H1 (cell line): Measurements from ENCODE around the gene DMGDH. TPM values are rescaled to one million over a fixed set of nuclear protein-coding genes. Genes with fewer than 3 reads are reported as not detected.

Experiments
- CTCF ChIA-PET: fragments of 300-600 bp; sonication (Branson Sonifier 250); formaldehyde crosslinking; loops from one replicate; lab custom pipeline; 2021; ENCODE audit not compliant: partially characterized antibody; lab: Charles Lee
- POLR2A ChIA-PET: fragments of 300-600 bp; sonication (Branson Sonifier 250); formaldehyde crosslinking; loops from one replicate; lab custom pipeline; 2021; ENCODE audit warnings: inconsistent platforms; ENCODE audit not compliant: partially characterized antibody; lab: Charles Lee
- DNase-seq, 2 experiments: peaks; one replicate each; pipeline versions ENCODE4 v3.0.0 to v3.0.0-alpha.2; 2010 to 2022; ENCODE audit warnings: low spot score in 2 of 2, low read depth in 1 of 2, mixed read lengths in 1 of 2
- FAIRE-seq: peaks from 2 replicates; lab custom pipeline; 2011; peaks lifted over from hg19 to GRCh38; lab: Jason Lieb, UNC
- H2AFZ ChIP-seq: 2 replicates; pipeline ENCODE4 v1.8.1; 2012; ENCODE audit warnings: low read length, inconsistent platforms
- H2AK5ac ChIP-seq: 2 replicates; pipeline ENCODE4 v1.6.1; 2013; ENCODE audit warnings: low read depth, low read length
- H2BK120ac ChIP-seq: replicated peaks from 2 replicates; pipeline ENCODE3; 2013; ENCODE audit warnings: low read depth, low read length, inconsistent platforms
- H2BK12ac ChIP-seq: 2 replicates; pipeline ENCODE4 v1.6.1; 2013; ENCODE audit warnings: low read depth, low read length
- H2BK15ac ChIP-seq: 2 replicates; pipeline ENCODE4 v1.6.1; 2013; ENCODE audit warnings: low read length
- H2BK20ac ChIP-seq: 2 replicates; pipeline ENCODE4 v1.6.1; 2013; ENCODE audit warnings: low read length
- H2BK5ac ChIP-seq: 2 replicates; pipeline ENCODE4 v1.6.1; 2013; ENCODE audit warnings: low read depth, low read length
- H3K14ac ChIP-seq: 2 replicates; pipeline ENCODE4 v1.6.1; 2013; ENCODE audit warnings: inconsistent platforms; ENCODE audit not compliant: insufficient read length
- H3K18ac ChIP-seq: 2 replicates; pipeline ENCODE4 v1.6.1; 2013; ENCODE audit warnings: low read length; ENCODE audit errors: extremely low read depth
- H3K23ac ChIP-seq: 2 replicates; pipeline ENCODE4 v1.6.1; 2013; ENCODE audit warnings: inconsistent platforms; ENCODE audit not compliant: insufficient read length
- H3K23me2 ChIP-seq: 2 replicates; pipeline ENCODE4 v1.6.1; 2013; ENCODE audit warnings: low read depth, low read length
- H3K27ac ChIP-seq: 2 replicates; pipeline ENCODE4 v1.6.1; 2011; ENCODE audit warnings: low read depth, low read length, inconsistent platforms
- H3K27me3 ChIP-seq, 4 experiments: replicated peaks in 1 of 4; 1 replicate in 1 of 4; 2 replicates in 3 of 4; pipeline versions ENCODE4 v1.6.1 to v1.8.1; 2011 to 2013; ENCODE audit warnings: low read length in 3 of 4, mild to moderate bottlenecking in 3 of 4, inconsistent platforms in 2 of 4, mixed read lengths in 2 of 4, moderate library complexity in 1 of 4; ENCODE audit not compliant: control insufficient read depth in 3 of 4, insufficient read depth in 3 of 4; ENCODE audit errors: extremely low read depth in 1 of 4
- H3K36me3 ChIP-seq, 4 experiments: 2 replicates each; pipeline versions ENCODE4 v1.6.1 to v1.8.1; 2011 to 2013; ENCODE audit warnings: mild to moderate bottlenecking in 4 of 4, low read length in 3 of 4, moderate library complexity in 2 of 4, control low read depth in 1 of 4, inconsistent platforms in 1 of 4; ENCODE audit not compliant: insufficient read depth in 4 of 4, control insufficient read depth in 2 of 4
- H3K4ac ChIP-seq: replicated peaks from 2 replicates; pipeline ENCODE3; 2013; ENCODE audit warnings: low read length, low read depth, mixed read lengths, inconsistent platforms; ENCODE audit not compliant: insufficient read length
- H3K4me1 ChIP-seq, 4 experiments: replicated peaks in 1 of 4; 1 replicate in 1 of 4; 2 replicates in 3 of 4; pipeline versions ENCODE4 v1.6.1 to v1.8.1; 2011 to 2013; ENCODE audit warnings: low read length in 3 of 4, inconsistent platforms in 2 of 4, mixed read lengths in 1 of 4; ENCODE audit not compliant: insufficient read depth in 4 of 4, control insufficient read depth in 3 of 4
- H3K4me2 ChIP-seq, 2 experiments: 2 replicates each; pipeline versions ENCODE4 v1.6.1 to v1.8.1; 2011 to 2013; ENCODE audit warnings: low read depth in 2 of 2, low read length in 2 of 2, control low read depth in 1 of 2, inconsistent platforms in 1 of 2, mild to moderate bottlenecking in 1 of 2; ENCODE audit not compliant: insufficient read depth in 1 of 2
- H3K4me3 ChIP-seq, 4 experiments: fragments of 200-600, 300-600 bp in 1 of 4; sonication (generic), shearing (Covaris generic), sonication (Bioruptor Twin) in 1 of 4; 2 replicates each; pipeline versions ENCODE4 v1.5.1 to v1.8.1; 2011 to 2016; ENCODE audit warnings: low read length in 4 of 4, low read depth in 3 of 4, control low read depth in 2 of 4, inconsistent platforms in 2 of 4, mild to moderate bottlenecking in 2 of 4, mixed read lengths in 1 of 4, moderate library complexity in 1 of 4; ENCODE audit not compliant: insufficient read depth in 2 of 4; ENCODE audit errors: extremely low read depth in 1 of 4
- H3K56ac ChIP-seq: replicated peaks from 2 replicates; pipeline ENCODE3; 2013; ENCODE audit warnings: low read depth, mild to moderate bottlenecking, mixed read lengths, low read length, inconsistent platforms; ENCODE audit not compliant: insufficient read length
- H3K79me1 ChIP-seq: 2 replicates; pipeline ENCODE4 v1.6.1; 2013; ENCODE audit warnings: low read depth, low read length, control low read depth
- H3K79me2 ChIP-seq, 2 experiments: 2 replicates each; pipeline versions ENCODE4 v1.6.1 to v1.8.1; 2012 to 2013; ENCODE audit warnings: low read length in 2 of 2, mild to moderate bottlenecking in 2 of 2, inconsistent platforms in 1 of 2; ENCODE audit not compliant: insufficient read depth in 2 of 2, control insufficient read depth in 1 of 2
- H3K9ac ChIP-seq, 4 experiments: replicated peaks in 1 of 4; 1 replicate in 1 of 4; 2 replicates in 3 of 4; pipeline versions ENCODE4 v1.6.1 to v1.8.1; 2011 to 2013; ENCODE audit warnings: low read depth in 3 of 4, low read length in 3 of 4, control low read depth in 2 of 4, mild to moderate bottlenecking in 2 of 4, moderate library complexity in 2 of 4, inconsistent platforms in 1 of 4; ENCODE audit errors: extremely low read depth in 1 of 4
- H3K9me3 ChIP-seq, 2 experiments: 2 replicates each; pipeline versions ENCODE4 v1.6.1 to v1.8.1; 2012 to 2013; ENCODE audit warnings: mild to moderate bottlenecking in 2 of 2, moderate library complexity in 2 of 2, control low read depth in 1 of 2, inconsistent platforms in 1 of 2, low read depth in 1 of 2, low read length in 1 of 2, mixed read lengths in 1 of 2; ENCODE audit not compliant: insufficient read depth in 2 of 2
- H4K20me1 ChIP-seq, 2 experiments: replicated peaks in 1 of 2; 2 replicates each; pipeline versions ENCODE3 to v1.8.1; 2011 to 2013; ENCODE audit warnings: inconsistent platforms in 2 of 2, low read length in 2 of 2, mild to moderate bottlenecking in 1 of 2; ENCODE audit not compliant: insufficient read depth in 2 of 2, control insufficient read depth in 1 of 2
- H4K5ac ChIP-seq: 2 replicates; pipeline ENCODE4 v1.6.1; 2013; ENCODE audit warnings: low read length, low read depth, mixed read lengths, inconsistent platforms; ENCODE audit not compliant: insufficient read length
- H4K8ac ChIP-seq: 2 replicates; pipeline ENCODE4 v1.8.0; 2013; ENCODE audit warnings: mild to moderate bottlenecking, moderate library complexity, low read length, inconsistent platforms; ENCODE audit not compliant: insufficient read depth; ENCODE audit errors: extremely low read depth
- H4K91ac ChIP-seq: replicated peaks from 2 replicates; pipeline ENCODE3; 2013; ENCODE audit warnings: low read length, mixed read lengths, inconsistent platforms; ENCODE audit not compliant: insufficient read length
- ATF3 ChIP-seq: IDR thresholded peaks from 2 replicates; pipeline ENCODE4 v1.6.1; 2011; ENCODE audit warnings: low read depth, mild to moderate bottlenecking, low read length; ENCODE audit not compliant: insufficient read depth
- CBX5 ChIP-seq: fragments of 300-800, 300-1000 bp; sonication (generic); IDR thresholded peaks from 2 replicates; pipeline ENCODE4 v1.7.1; 2016; ENCODE audit warnings: antibody characterized with exemption, low read length, low read depth
- KDM1A ChIP-seq: fragments of 200-600, 300-600 bp; sonication (generic); IDR thresholded peaks from 2 replicates; pipeline ENCODE4 v1.7.1; 2016; ENCODE audit warnings: mild to moderate bottlenecking, low read length, borderline replicate concordance
- TBP ChIP-seq: IDR thresholded peaks from 2 replicates; pipeline ENCODE4 v1.6.1; 2011; ENCODE audit warnings: low read depth, low read length, improper control_type of control experiment
- TCF12 ChIP-seq: IDR thresholded peaks from 2 replicates; pipeline ENCODE4 v1.6.1; 2011; ENCODE audit warnings: low read depth, mild to moderate bottlenecking, low read length
- TEAD4 ChIP-seq: IDR thresholded peaks from 2 replicates; pipeline ENCODE4 v1.6.1; 2012; ENCODE audit warnings: low read depth, low read length, inconsistent platforms, mixed read lengths
- YY1 ChIP-seq: IDR thresholded peaks from 2 replicates; pipeline ENCODE4 v1.6.1; 2011; ENCODE audit warnings: low read depth, mild to moderate bottlenecking, low read length
- WGBS, 2 experiments: shearing (Covaris generic) in 1 of 2; methylation state at CpG; one replicate each; pipeline versions ENCODE4 v1.1.6 to v1.1.7; 2013 to 2015; ENCODE audit warnings: low lambda C conversion rate in 2 of 2, mixed read lengths in 2 of 2, inconsistent platforms in 1 of 2, low coverage in 1 of 2, missing lambda C conversion rate in 1 of 2; ENCODE audit not compliant: insufficient replicate concordance in 2 of 2, insufficient coverage in 1 of 2, insufficient read length in 1 of 2; ENCODE audit errors: extremely low coverage in 1 of 2, missing lambda C conversion rate in 1 of 2; 5-methylcytosine and 5-hydroxymethylcytosine counted together
- polyA plus RNA-seq, 7 experiments: library from polyadenylated mRNA; depleted of rRNA in 3 of 7; stranded (reverse) in 5 of 7; unstranded in 2 of 7; fragments of >200 nt in 5 of 7; fragments of 200-250 nt in 2 of 7; gene quantifications; 1 replicate in 5 of 7; 2 replicates in 1 of 7; 4 replicates in 1 of 7; pipeline versions ENCODE4 v1.2.1 to v1.2.3, GENCODE V29; 2011 to 2013; ENCODE audit warnings: missing spikeins in 2 of 7, mixed read lengths in 2 of 7
- total RNA-seq: library from RNA; stranded (reverse); fragmentation: NEBNext Ultra II Directional; extraction: Animal tissue kit (Norgen Biotek cat#: 25700); gene quantifications from 2 replicates; pipeline ENCODE4 v1.2.1, GENCODE V29; 2021

Gene DMGDH
- total and polyA plus RNA-seq, 2 of the 8 experiments (the other 6 are each of a cell fraction or from before 2014, with no cell fraction given) = 0.15 TPM; not detected in 1

- Histone ChIP-seq H3K27ac (no peak overlapping the region), H3K27me3 (no peaks in the 10 kb centered on the region), H3K36me3 (no peaks in the 10 kb centered on the region), H3K4me2 (no peak overlapping the region), H3K9ac (no peak overlapping the region), H2BK5ac (no peak overlapping the region), H2BK20ac (no peak overlapping the region), H3K56ac (no peak overlapping the region), H4K20me1 (peaks cover 0 to 2% of the 10 kb centered on the region in 2 experiments), H3K9me3 (no peaks in the 10 kb centered on the region; a peak in 1 of 4 replicates), H3K18ac (no peak overlapping the region), H3K4me1 (no peaks in the 10 kb centered on the region), H2BK12ac (no peak overlapping the region), H4K8ac (no peak overlapping the region), H2BK120ac (no peak overlapping the region), H3K4me3 (no peak overlapping the region), H3K23me2 (peaks cover 3% of the 10 kb centered on the region; the same call in 1 of the 2 replicates), H2AFZ (no peak overlapping the region), H3K14ac (no peak overlapping the region), H3K4ac (no peak overlapping the region), H3K23ac (no peak overlapping the region), H4K5ac (no peak overlapping the region), H3K79me2 (no peaks in the 10 kb centered on the region), H4K91ac (no peak overlapping the region), H2BK15ac (no peak overlapping the region), H3K79me1 (no peaks in the 10 kb centered on the region), H2AK5ac (no peak overlapping the region)
- ChIA-PET CTCF (interaction anchor here (1.1 to 2.1 kb wide), 6 partner anchors 8 to 61 kb away, joined by 3 to 8 read pairs (median 4); no protein-coding TSS in a partner anchor), POLR2A (no interaction called here)
- no peak for TF ChIP-seq CBX5
- TF ChIP-seq KDM1A = no peak
- no peak for TF ChIP-seq ATF3
- TF ChIP-seq YY1 = no peak
- TF ChIP-seq TCF12 = no peak
- TF ChIP-seq TBP = no peak
- no peak for TF ChIP-seq TEAD4
- FAIRE-seq = no peak
- no peak for DNase-seq
- 91% methylated on average over 4 of the region's 4 CpGs; no CpG with 5 or more reads in 1 of the 2 experiments for WGBS, 2 experiments
Measured at GRCh38 chr5:79076819-79077218, 7.3 kb upstream of the DMGDH start.
